Left lung (tissue), 10 donors: ENCODE results near the gene MEX3D. TPM values are rescaled to one million over a fixed set of nuclear protein-coding genes. Genes with fewer than 3 reads are reported as not detected.
"Not testable (repeated sequence)": the region's sequence is repeated elsewhere in the genome, so short reads cannot be mapped to it uniquely, and the experiment has no call there.

ENCODE experiments used
- ATAC-seq: fragments of 200-7000 bp; cut with Tn5 transposase; one replicate; pipeline ENCODE4 v1.9.1; 2020; ENCODE audit warnings: moderate library complexity
- DNase-seq, 4 donors: peaks; one replicate each; pipeline ENCODE4 v3.0.0-alpha.2; 2013 to 2020
- H3K27ac ChIP-seq, 2 donors: fragments of 200-600 bp; sonication (generic) in 1 of 2; one replicate each; pipeline versions ENCODE4 v1.5.0 to v1.8.0; 2020 to 2021
- H3K27me3 ChIP-seq, 2 donors: fragments of 200-600 bp; sonication (generic) in 1 of 2; one replicate each; pipeline versions ENCODE4 v1.5.0 to v1.8.0; 2020 to 2021
- H3K36me3 ChIP-seq, 2 donors: fragments of 200-600 bp; sonication (generic) in 1 of 2; one replicate each; pipeline versions ENCODE4 v1.5.0 to v1.8.0; 2020 to 2021
- H3K4me1 ChIP-seq, 2 donors: fragments of 200-600 bp; one replicate each; pipeline ENCODE4 v1.8.0; 2021
- H3K4me3 ChIP-seq, 2 donors: fragments of 200-600 bp; sonication (generic) in 1 of 2; one replicate each; pipeline versions ENCODE4 v1.5.0 to v1.8.0; 2020 to 2021; ENCODE audit warnings: mild to moderate bottlenecking in 1 of 2
- H3K9me3 ChIP-seq, 2 donors: fragments of 200-600 bp; sonication (generic) in 1 of 2; one replicate each; pipeline versions ENCODE4 v1.5.0 to v1.8.0; 2020 to 2021
- intact Hi-C, 2 donors: fragments of 100-400 bp; cut with DNase I; formaldehyde crosslinking; loops; one replicate each; pipeline versions ENCODE4 v1.11.2 to v1.14.2; 2022
- polyA plus RNA-seq, 6 donors: library from polyadenylated mRNA; unstranded; fragments of 120-200 nt; gene quantifications; one replicate each; pipeline ENCODE4 v1.2.1, GENCODE V29; 2013; ENCODE audit not compliant: insufficient read length in 6 of 6
- total RNA-seq, 2 donors: library from RNA; stranded (reverse); fragmentation: NEBNext Ultra II Directional; extraction: Animal tissue kit (Norgen Biotek cat#: 25700); gene quantifications; one replicate each; pipeline ENCODE4 v1.2.1, GENCODE V29; 2021
- TF ChIP-seq, protein P1 (sequence below), 2 donors: fragments of 200-600 bp; sonication (generic) in 1 of 2; IDR thresholded peaks; one replicate each; pipeline versions ENCODE4 v1.5.0 to v1.8.0; 2021; ENCODE audit warnings: antibody characterized with exemption in 2 of 2
- donor health status: DM: no; HTN: yes; CAD: no.
- donor health status: DM: no; HTN: no; CAD: no.

Gene MEX3D
- total and polyA plus RNA-seq, 8 donors = 15.8 to 42.6 (median 26.3) TPM

DNA sequence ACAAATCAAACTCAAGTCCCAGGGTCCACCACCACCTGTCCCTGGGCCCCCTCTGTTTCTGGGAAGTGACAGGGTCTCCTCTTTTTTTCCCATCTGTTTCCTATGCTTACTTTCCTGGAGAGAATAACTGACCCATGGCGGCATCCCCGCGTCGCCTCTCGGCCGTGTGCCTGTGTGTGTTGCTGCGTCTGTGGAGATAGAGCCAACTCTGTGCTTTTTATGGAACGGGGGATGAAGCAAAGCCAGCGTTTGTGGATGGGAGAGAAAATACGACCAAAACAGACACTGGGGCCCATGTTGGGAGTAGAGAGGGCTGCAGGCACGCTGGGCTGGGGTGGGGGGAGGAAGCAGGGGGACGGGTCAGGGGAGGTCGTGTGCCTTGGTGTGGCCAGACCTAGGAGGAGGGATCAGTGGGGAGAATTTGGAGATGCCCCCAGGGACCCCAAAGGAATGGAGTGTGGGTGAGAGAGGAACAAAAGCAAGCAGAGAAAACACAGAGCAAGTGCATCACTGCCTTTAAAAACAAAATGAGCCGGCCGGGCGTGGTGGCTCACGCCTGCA, 27.7 kb downstream of the MEX3D start:
- Histone ChIP-seq H3K36me3 (no peaks in the 10 kb centered on the region), H3K27ac (no peak overlapping the region), H3K4me1 (no peaks in the 10 kb centered on the region), H3K4me3 (no peak overlapping the region), H3K9me3 (no peaks in the 10 kb centered on the region), H3K27me3 (peaks cover 0 to 80% of the 10 kb centered on the region in 2 donors)
- DNase-seq = peak in 1 of 4 donors; percentile 28
- intact Hi-C loops = loop anchor here in 1 of 2 donors (10.0 kb wide), 1 partner anchor 134 kb away; no protein-coding TSS in a partner anchor
- TF ChIP-seq, protein P1, sequence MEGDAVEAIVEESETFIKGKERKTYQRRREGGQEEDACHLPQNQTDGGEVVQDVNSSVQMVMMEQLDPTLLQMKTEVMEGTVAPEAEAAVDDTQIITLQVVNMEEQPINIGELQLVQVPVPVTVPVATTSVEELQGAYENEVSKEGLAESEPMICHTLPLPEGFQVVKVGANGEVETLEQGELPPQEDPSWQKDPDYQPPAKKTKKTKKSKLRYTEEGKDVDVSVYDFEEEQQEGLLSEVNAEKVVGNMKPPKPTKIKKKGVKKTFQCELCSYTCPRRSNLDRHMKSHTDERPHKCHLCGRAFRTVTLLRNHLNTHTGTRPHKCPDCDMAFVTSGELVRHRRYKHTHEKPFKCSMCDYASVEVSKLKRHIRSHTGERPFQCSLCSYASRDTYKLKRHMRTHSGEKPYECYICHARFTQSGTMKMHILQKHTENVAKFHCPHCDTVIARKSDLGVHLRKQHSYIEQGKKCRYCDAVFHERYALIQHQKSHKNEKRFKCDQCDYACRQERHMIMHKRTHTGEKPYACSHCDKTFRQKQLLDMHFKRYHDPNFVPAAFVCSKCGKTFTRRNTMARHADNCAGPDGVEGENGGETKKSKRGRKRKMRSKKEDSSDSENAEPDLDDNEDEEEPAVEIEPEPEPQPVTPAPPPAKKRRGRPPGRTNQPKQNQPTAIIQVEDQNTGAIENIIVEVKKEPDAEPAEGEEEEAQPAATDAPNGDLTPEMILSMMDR (IDR thresholded peaks at IDR 0.05) = no peak
- no peak for ATAC-seq

DNA sequence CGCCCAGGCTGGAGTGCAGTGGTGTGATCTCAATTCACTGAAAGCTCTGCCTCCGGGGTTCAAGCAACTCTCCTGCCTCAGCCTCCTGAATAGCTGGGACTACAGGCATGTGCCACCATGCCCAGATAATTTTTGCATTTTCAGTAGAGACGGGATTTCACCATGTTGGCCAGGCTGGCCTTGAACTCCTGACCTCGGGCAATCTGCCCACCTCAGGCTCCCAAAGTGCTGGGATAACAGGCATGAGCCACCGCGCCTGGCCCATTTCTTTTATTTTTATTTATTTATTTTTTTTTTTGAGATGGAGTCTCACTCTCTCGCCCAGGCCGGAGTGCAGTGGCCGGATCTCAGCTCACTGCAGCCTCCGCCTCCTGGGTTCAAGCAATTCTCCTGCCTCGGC, 28.4 kb downstream of the MEX3D start:
- intact Hi-C loops = loop anchor here in 1 of 2 donors (10.0 kb wide), 1 partner anchor 135 kb away; no protein-coding TSS in a partner anchor
- H3K4me3 ChIP-seq, ATAC-seq, H3K9me3 ChIP-seq, H3K36me3 ChIP-seq, H3K4me1 ChIP-seq, DNase-seq, H3K27ac ChIP-seq: not testable (repeated sequence)
- H3K27me3 ChIP-seq = peaks cover 0 to 78% of the 10 kb centered on the region in 2 donors

DNA sequence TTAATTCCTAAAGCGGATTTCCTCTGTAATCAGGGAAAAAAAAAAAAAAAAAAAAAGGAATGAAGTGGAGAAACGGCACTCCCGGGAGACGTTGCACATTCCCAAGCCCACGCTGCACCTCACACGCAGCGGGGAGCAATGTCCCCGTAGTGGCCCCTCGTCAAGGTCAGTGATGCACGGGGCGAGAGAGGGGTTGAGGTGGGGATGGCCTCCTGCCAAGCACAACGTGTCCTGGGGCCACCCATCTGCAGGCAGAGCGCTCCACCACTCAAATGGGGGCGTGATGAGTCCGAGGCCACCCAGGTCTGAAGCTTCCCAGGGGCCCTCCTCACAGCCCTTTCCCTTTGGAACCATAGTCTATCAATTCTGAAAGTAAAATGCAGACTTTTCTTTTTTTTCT, 29.1 kb downstream of the MEX3D start:
- Histone ChIP-seq H3K9me3 (no peaks in the 10 kb centered on the region), H3K36me3 (no peaks in the 10 kb centered on the region), H3K4me1 (no peaks in the 10 kb centered on the region), H3K27ac (no peak overlapping the region), H3K27me3 (peaks cover 0 to 77% of the 10 kb centered on the region in 2 donors), H3K4me3 (no peak overlapping the region)
- TF ChIP-seq, protein P1 (IDR thresholded peaks at IDR 0.05) = no peak
- DNase-seq (no peak), ATAC-seq (no peak)
- intact Hi-C loops = no loop called here

GRCh38 chr19:1535699-1536098, 32.4 kb downstream of the MEX3D start:
- intact Hi-C loops, DNase-seq, H3K4me1 ChIP-seq, H3K27ac ChIP-seq, H3K36me3 ChIP-seq, H3K4me3 ChIP-seq, H3K9me3 ChIP-seq, ATAC-seq: not testable (repeated sequence)
- H3K27me3 ChIP-seq = peaks cover 0 to 86% of the 10 kb centered on the region in 2 donors

GRCh38 chr19:1534972-1535371, 33.2 kb downstream of the MEX3D start:
- Histone ChIP-seq H3K27ac (no peak overlapping the region), H3K4me1 (no peaks in the 10 kb centered on the region), H3K4me3 (no peak overlapping the region), H3K27me3 (peaks cover 0 to 86% of the 10 kb centered on the region in 2 donors), H3K9me3 (no peaks in the 10 kb centered on the region), H3K36me3 (no peaks in the 10 kb centered on the region)
- TF ChIP-seq, protein P1 (IDR thresholded peaks at IDR 0.05) = no peak
- no peak for ATAC-seq
- intact Hi-C loops = no loop called here
- no peak for DNase-seq

- TF ChIP-seq, protein P1 (IDR thresholded peaks at IDR 0.05) = no peak
- Histone ChIP-seq H3K27ac (no peak overlapping the region), H3K27me3 (peaks cover 4 to 86% of the 10 kb centered on the region in 2 donors), H3K9me3 (no peaks in the 10 kb centered on the region), H3K4me3 (no peak overlapping the region), H3K4me1 (no peaks in the 10 kb centered on the region), H3K36me3 (no peaks in the 10 kb centered on the region)
- intact Hi-C loops = no loop called here
- DNase-seq (peak in 1 of 4 donors; percentile 74), ATAC-seq (no peak)
These were observed 34.5 kb downstream of the MEX3D start for GRCh38 chr19:1533510-1534150.
